T-cell (primary cell): ENCODE results near the gene TEAD2. TPM values are rescaled to one million over a fixed set of nuclear protein-coding genes. Genes with fewer than 3 reads are reported as not detected.

Source experiments
- ATAC-seq, 4 experiments: fragments of 200-7000 bp in 3 of 4; fragments of 150-1000 bp in 1 of 4; cut with Tn5 transposase; replicated peaks in 1 of 4; 1 replicate in 3 of 4; 2 replicates in 1 of 4; pipeline ENCODE4 v1.10.0; 2021; ENCODE audit warnings: moderate library complexity in 3 of 4, mild to moderate bottlenecking in 2 of 4, moderate number of reproducible peaks in 1 of 4
- CTCF ChIA-PET, 2 donors: fragments of 300-600 bp; sonication (Branson Sonifier 250); formaldehyde crosslinking; loops; one replicate each; lab custom pipeline; 2022; ENCODE audit warnings: antibody characterized with exemption in 2 of 2; lab: Charles Lee
- POLR2A ChIA-PET, 2 donors: fragments of 300-600 bp; sonication (Branson Sonifier 250); formaldehyde crosslinking; loops; one replicate each; lab custom pipeline; 2022; ENCODE audit warnings: antibody characterized with exemption in 2 of 2; lab: Charles Lee
- DNase-seq, 35 experiments: peaks; one replicate each; pipeline versions ENCODE4 v3.0.0 to v3.0.0-alpha.2; 2013 to 2023
- H3K27ac ChIP-seq: one replicate; pipeline ENCODE4 v1.5.1; 2013; ENCODE audit warnings: low read length
- H3K27me3 ChIP-seq, 2 experiments: replicated peaks in 1 of 2; 1 replicate in 1 of 2; 2 replicates in 1 of 2; pipeline versions ENCODE4 v1.6.1 to v1.7.0; 2013; ENCODE audit warnings: low read length in 1 of 2, mixed read lengths in 1 of 2; ENCODE audit not compliant: control insufficient read depth in 2 of 2, insufficient read depth in 2 of 2; ENCODE audit errors: extremely low read depth in 1 of 2
- H3K36me3 ChIP-seq, 2 donors: 1 replicate in 1 of 2; 2 replicates in 1 of 2; pipeline versions ENCODE4 v1.6.1 to v1.7.0; 2013; ENCODE audit warnings: low read length in 1 of 2; ENCODE audit not compliant: control insufficient read depth in 2 of 2, insufficient read depth in 1 of 2; ENCODE audit errors: extremely low read depth in 1 of 2
- H3K4me1 ChIP-seq, 2 experiments: 1 replicate in 1 of 2; 2 replicates in 1 of 2; pipeline versions ENCODE4 v1.6.1 to v1.7.0; 2013; ENCODE audit warnings: low read length in 2 of 2, mixed read lengths in 1 of 2; ENCODE audit not compliant: insufficient read depth in 2 of 2, control insufficient read depth in 1 of 2; ENCODE audit errors: extremely low read depth in 1 of 2
- H3K4me3 ChIP-seq, 2 donors: 1 replicate in 1 of 2; 2 replicates in 1 of 2; pipeline versions ENCODE4 v1.5.1 to v1.7.0; 2013; ENCODE audit warnings: mild to moderate bottlenecking in 2 of 2, low read length in 1 of 2, moderate library complexity in 1 of 2; ENCODE audit not compliant: control insufficient read depth in 1 of 2; ENCODE audit errors: extremely low read depth in 1 of 2
- H3K9me3 ChIP-seq: 2 replicates; pipeline ENCODE4 v1.7.0; 2013
- H3K27ac Mint-ChIP-seq, 2 donors: one replicate each; pipeline ENCODE4 v1.8.0; 2020 to 2021; ENCODE audit warnings: mild to moderate bottlenecking in 2 of 2, mixed read lengths in 2 of 2
- H3K27me3 Mint-ChIP-seq, 2 donors: one replicate each; pipeline ENCODE4 v1.8.0; 2021 to 2022; ENCODE audit warnings: mixed read lengths in 2 of 2
- H3K36me3 Mint-ChIP-seq: one replicate; pipeline ENCODE4 v1.8.0; 2021; ENCODE audit warnings: mixed read lengths
- H3K4me1 Mint-ChIP-seq, 3 donors: one replicate each; pipeline ENCODE4 v1.8.0; 2020 to 2022; ENCODE audit warnings: mixed read lengths in 3 of 3, mild to moderate bottlenecking in 1 of 3
- H3K4me3 Mint-ChIP-seq, 3 donors: one replicate each; pipeline ENCODE4 v1.8.0; 2020 to 2022; ENCODE audit warnings: mild to moderate bottlenecking in 3 of 3, mixed read lengths in 3 of 3, moderate library complexity in 3 of 3
- H3K9me3 Mint-ChIP-seq, 3 donors: one replicate each; pipeline ENCODE4 v1.8.0; 2020 to 2022; ENCODE audit warnings: mixed read lengths in 3 of 3
- WGBS: methylation state at CpG from one replicate; pipeline ENCODE4 v1.1.5; 2013; ENCODE audit warnings: missing lambda C conversion rate; ENCODE audit not compliant: insufficient coverage; 5-methylcytosine and 5-hydroxymethylcytosine counted together
- total RNA-seq, 35 experiments: library from RNA in 6 of 35; stranded (reverse) in 6 of 35; fragments of 120-200 nt in 1 of 35; gene quantifications; one replicate each; pipeline versions ENCODE4 v1.2.1 to v1.2.4 and lab custom pipeline; 2013 to 2026

TEAD2 gene
- total RNA-seq, 5 donors from 2014 or later (not counting 1 experiment from before 2014, with no cell fraction given) = 0.20 to 0.43 (median 0.28) TPM; not detected in 2

GRCh38 chr19:49363268-49364082, 1.3 kb upstream of the TEAD2 start, which contains the start of gene DKKL1:
Gene DKKL1, plus strand, starts transcription at chr19:49363877. Its CDS starts 122 bp downstream, at chr19:49363999.
- peak within 1 kb of the TSS in 2 of 3 donors; percentile 16 to 25 for H3K4me3 Mint-ChIP-seq
- Histone ChIP-seq H3K4me3 (peak within 1 kb of the TSS; percentile 3 to 15), H3K4me1 (peaks cover 7 to 35% of the 10 kb centered on the region in 2 experiments), H3K9me3 (no peaks in the 10 kb centered on the region), H3K27ac (no peak within 1 kb of the TSS), H3K27me3 (peaks cover 3 to 79% of the 10 kb centered on the region in 2 experiments), H3K36me3 (no peaks in the 10 kb centered on the region)
- CTCF ChIA-PET = interaction anchor here in 1 of 2 donors (0.7 kb wide), 1 partner anchor 28 kb away, joined by 6 read pairs; no protein-coding TSS in a partner anchor
- DNase-seq = peak; percentile 22 to 72 (median 45)
- POLR2A ChIA-PET = no interaction called here
- peaks cover 5 to 29% of the 10 kb centered on the region in 2 donors for H3K27me3 Mint-ChIP-seq
- no peak within 1 kb of the TSS for H3K27ac Mint-ChIP-seq
- WGBS = 1% methylated on average over 43 of the region's 46 CpGs
- H3K4me1 Mint-ChIP-seq = peaks cover 7 to 21% (median 13%) of the 10 kb centered on the region in 3 donors
- peak; percentile 71 to 82 (median 72) for ATAC-seq
- H3K36me3 Mint-ChIP-seq = no peaks in the 10 kb centered on the region
- no peaks in the 10 kb centered on the region for H3K9me3 Mint-ChIP-seq

GRCh38 chr19:49362929-49363267, 682 bp upstream of the TEAD2 start:
- H3K4me1 ChIP-seq = peaks cover 7 to 35% of the 10 kb centered on the region in 2 experiments
- H3K36me3 Mint-ChIP-seq = no peaks in the 10 kb centered on the region
- no peak overlapping the region for H3K4me3 Mint-ChIP-seq
- peak overlapping the region; percentile 3 to 15 for H3K4me3 ChIP-seq
- H3K9me3 ChIP-seq = no peaks in the 10 kb centered on the region
- no peaks in the 10 kb centered on the region for H3K9me3 Mint-ChIP-seq
- H3K27ac Mint-ChIP-seq = no peak overlapping the region
- WGBS = 5% methylated on average over 13 of the region's 14 CpGs
- no peaks in the 10 kb centered on the region for H3K36me3 ChIP-seq
- POLR2A ChIA-PET = no interaction called here
- ATAC-seq (peak in 1 of 4 experiments; percentile 37), DNase-seq (peak in 3 of 35 experiments; percentile 27 to 35 (median 34))
- H3K27ac ChIP-seq = no peak overlapping the region
- CTCF ChIA-PET = no interaction called here
- peaks cover 7 to 21% (median 13%) of the 10 kb centered on the region in 3 donors for H3K4me1 Mint-ChIP-seq
- peaks cover 3 to 75% of the 10 kb centered on the region in 2 experiments for H3K27me3 ChIP-seq
- peaks cover 5 to 29% of the 10 kb centered on the region in 2 donors for H3K27me3 Mint-ChIP-seq

- no peaks in the 10 kb centered on the region for H3K36me3 Mint-ChIP-seq
- H3K4me3 Mint-ChIP-seq = no peak overlapping the region
- no peak overlapping the region for H3K27ac ChIP-seq
- peak overlapping the region in 1 of 2 donors; percentile 27 for H3K4me3 ChIP-seq
- ATAC-seq (no peak), DNase-seq (no peak)
- H3K27me3 ChIP-seq = peaks cover 3 to 73% of the 10 kb centered on the region in 2 experiments
- no peaks in the 10 kb centered on the region for H3K9me3 Mint-ChIP-seq
- H3K4me1 Mint-ChIP-seq = peaks cover 7 to 29% (median 13%) of the 10 kb centered on the region in 3 donors
- 11% methylated on average over 23 of the region's 27 CpGs for WGBS
- H3K27me3 Mint-ChIP-seq = peaks cover 5 to 31% of the 10 kb centered on the region in 2 donors
- no peaks in the 10 kb centered on the region for H3K9me3 ChIP-seq
- ChIA-PET CTCF (no interaction called here), POLR2A (no interaction called here)
- peaks cover 7 to 35% of the 10 kb centered on the region in 2 experiments for H3K4me1 ChIP-seq
- H3K27ac Mint-ChIP-seq = no peak overlapping the region
- H3K36me3 ChIP-seq = no peaks in the 10 kb centered on the region
Measured at GRCh38 chr19:49361438-49362047, 673 bp downstream of the TEAD2 start.

GRCh38 chr19:49359851-49360820, 2.1 kb downstream of the TEAD2 start:
- Histone ChIP-seq H3K4me3 (no peak overlapping the region), H3K36me3 (no peaks in the 10 kb centered on the region), H3K4me1 (peaks cover 9 to 42% of the 10 kb centered on the region in 2 experiments), H3K27me3 (peaks cover 3 to 76% of the 10 kb centered on the region in 2 experiments), H3K27ac (no peak overlapping the region), H3K9me3 (no peaks in the 10 kb centered on the region)
- Mint-ChIP-seq H3K4me1 (peaks cover 14 to 37% (median 24%) of the 10 kb centered on the region in 3 donors), H3K27ac (no peak overlapping the region), H3K9me3 (no peaks in the 10 kb centered on the region), H3K36me3 (no peaks in the 10 kb centered on the region), H3K27me3 (peaks cover 6 to 36% of the 10 kb centered on the region in 2 donors), H3K4me3 (peak overlapping the region in 1 of 3 donors; percentile 32)
- POLR2A ChIA-PET = no interaction called here
- ATAC-seq = no peak
- DNase-seq = no peak
- CTCF ChIA-PET = no interaction called here
- 78% methylated on average over 6 of the region's 17 CpGs for WGBS

- no peak for DNase-seq
- Mint-ChIP-seq H3K36me3 (no peaks in the 10 kb centered on the region), H3K27ac (no peak overlapping the region), H3K4me1 (peaks cover 9 to 37% (median 21%) of the 10 kb centered on the region in 3 donors), H3K9me3 (no peaks in the 10 kb centered on the region), H3K27me3 (peaks cover 11 to 41% of the 10 kb centered on the region in 2 donors), H3K4me3 (peak overlapping the region in 1 of 3 donors; percentile 7)
- no peak overlapping the region for H3K4me3 ChIP-seq
- peaks cover 0 to 63% of the 10 kb centered on the region in 2 experiments for H3K27me3 ChIP-seq
- CTCF ChIA-PET = no interaction called here
- H3K36me3 ChIP-seq = no peaks in the 10 kb centered on the region
- no peaks in the 10 kb centered on the region for H3K9me3 ChIP-seq
- 82% methylated on average over 9 of the region's 9 CpGs for WGBS
- H3K4me1 ChIP-seq = peaks cover 2 to 18% of the 10 kb centered on the region in 2 experiments
- ATAC-seq = no peak
- no peak overlapping the region for H3K27ac ChIP-seq
- POLR2A ChIA-PET = no interaction called here
Measured at GRCh38 chr19:49357186-49357585, 5.0 kb downstream of the TEAD2 start.
